T47D (cell line): ENCODE results near the gene FBXW7.

ENCODE experiments used
- DNase-seq, 2 experiments: peaks; one replicate each; pipeline versions ENCODE4 v3.0.0 to v3.0.0-alpha.2; 2011 to 2012; ENCODE audit warnings: low read depth in 1 of 2, low spot score in 1 of 2
- JUND ChIP-seq: IDR thresholded peaks from 2 replicates; pipeline ENCODE4 v1.6.1; 2012; ENCODE audit warnings: low read depth
- in situ Hi-C: cut with HindIII; loops from 2 replicates; pipeline ENCODE4 v1.10.0; 2016; ENCODE audit warnings: low sequenced_read_pairs, low pct_unique_long_range_greater_than_20kb

The FBXW7 gene, protein sequence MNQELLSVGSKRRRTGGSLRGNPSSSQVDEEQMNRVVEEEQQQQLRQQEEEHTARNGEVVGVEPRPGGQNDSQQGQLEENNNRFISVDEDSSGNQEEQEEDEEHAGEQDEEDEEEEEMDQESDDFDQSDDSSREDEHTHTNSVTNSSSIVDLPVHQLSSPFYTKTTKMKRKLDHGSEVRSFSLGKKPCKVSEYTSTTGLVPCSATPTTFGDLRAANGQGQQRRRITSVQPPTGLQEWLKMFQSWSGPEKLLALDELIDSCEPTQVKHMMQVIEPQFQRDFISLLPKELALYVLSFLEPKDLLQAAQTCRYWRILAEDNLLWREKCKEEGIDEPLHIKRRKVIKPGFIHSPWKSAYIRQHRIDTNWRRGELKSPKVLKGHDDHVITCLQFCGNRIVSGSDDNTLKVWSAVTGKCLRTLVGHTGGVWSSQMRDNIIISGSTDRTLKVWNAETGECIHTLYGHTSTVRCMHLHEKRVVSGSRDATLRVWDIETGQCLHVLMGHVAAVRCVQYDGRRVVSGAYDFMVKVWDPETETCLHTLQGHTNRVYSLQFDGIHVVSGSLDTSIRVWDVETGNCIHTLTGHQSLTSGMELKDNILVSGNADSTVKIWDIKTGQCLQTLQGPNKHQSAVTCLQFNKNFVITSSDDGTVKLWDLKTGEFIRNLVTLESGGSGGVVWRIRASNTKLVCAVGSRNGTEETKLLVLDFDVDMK

GRCh38 chr4:152535903-152536544, at the start of gene FBXW7:
TSS of gene FBXW7 (minus strand) at chr4:152536092. CDS start at chr4:152411803, 124,289 bp downstream.
- peak; percentile 93 to 98 for DNase-seq
- in situ Hi-C loops = no loop called here
- no peak for TF ChIP-seq JUND

- no peak for DNase-seq
- no peak for TF ChIP-seq JUND
- in situ Hi-C loops = no loop called here
These were observed 49.1 kb upstream of the FBXW7 start for GRCh38 chr4:152585023-152585441.

DNA sequence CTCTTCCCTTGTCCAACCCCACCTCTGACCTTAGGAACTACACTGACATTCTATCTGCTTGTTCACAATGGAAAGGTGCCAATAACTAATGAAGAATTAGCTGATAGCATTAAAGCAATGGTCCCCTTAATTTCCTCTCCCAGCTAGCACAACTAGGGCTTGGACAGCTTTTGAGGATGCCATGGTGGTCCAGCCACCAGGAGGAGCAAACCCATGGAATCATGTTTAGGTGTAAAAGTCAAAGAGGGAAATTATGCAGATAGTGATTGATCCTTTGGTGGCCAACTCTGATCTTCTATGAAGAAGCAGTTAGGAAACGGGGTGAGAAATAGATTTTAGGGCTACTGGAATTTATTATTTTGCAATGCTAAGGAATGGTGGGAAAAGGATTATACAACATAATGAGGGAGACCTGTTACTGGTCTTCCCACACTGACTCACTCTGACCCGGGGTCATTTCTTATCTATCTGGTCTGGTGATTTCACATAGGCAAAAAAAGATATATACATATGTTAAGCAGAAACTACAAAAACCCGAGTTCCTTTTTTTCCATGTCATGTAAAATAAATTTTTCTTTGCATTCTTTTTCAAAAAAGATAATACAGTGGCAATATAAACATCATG, 45.8 kb upstream of the FBXW7 start:
- no peak for DNase-seq
- in situ Hi-C loops = no loop called here
- no peak for TF ChIP-seq JUND

DNA sequence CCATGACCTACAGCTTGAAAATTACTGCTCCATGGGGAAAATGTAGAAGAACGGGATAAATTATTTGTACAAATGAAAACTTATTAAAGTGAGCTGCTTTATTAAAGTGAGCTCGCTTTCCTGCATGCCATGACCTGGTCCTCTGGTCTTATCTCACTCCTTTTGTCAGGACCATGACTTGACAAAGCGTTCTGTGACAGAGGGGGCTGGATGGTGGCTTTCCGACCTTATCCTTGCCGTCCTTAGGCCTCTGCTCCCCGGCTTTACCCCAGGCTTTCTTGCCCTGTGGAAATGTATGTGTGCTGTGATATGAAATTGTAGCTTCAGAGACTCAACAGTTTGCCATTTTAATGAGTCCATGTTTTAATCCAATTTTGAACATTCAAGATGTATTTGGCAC, 44.0 kb upstream of the FBXW7 start:
- in situ Hi-C loops = no loop called here
- DNase-seq = no peak
- TF ChIP-seq JUND = no peak

DNA sequence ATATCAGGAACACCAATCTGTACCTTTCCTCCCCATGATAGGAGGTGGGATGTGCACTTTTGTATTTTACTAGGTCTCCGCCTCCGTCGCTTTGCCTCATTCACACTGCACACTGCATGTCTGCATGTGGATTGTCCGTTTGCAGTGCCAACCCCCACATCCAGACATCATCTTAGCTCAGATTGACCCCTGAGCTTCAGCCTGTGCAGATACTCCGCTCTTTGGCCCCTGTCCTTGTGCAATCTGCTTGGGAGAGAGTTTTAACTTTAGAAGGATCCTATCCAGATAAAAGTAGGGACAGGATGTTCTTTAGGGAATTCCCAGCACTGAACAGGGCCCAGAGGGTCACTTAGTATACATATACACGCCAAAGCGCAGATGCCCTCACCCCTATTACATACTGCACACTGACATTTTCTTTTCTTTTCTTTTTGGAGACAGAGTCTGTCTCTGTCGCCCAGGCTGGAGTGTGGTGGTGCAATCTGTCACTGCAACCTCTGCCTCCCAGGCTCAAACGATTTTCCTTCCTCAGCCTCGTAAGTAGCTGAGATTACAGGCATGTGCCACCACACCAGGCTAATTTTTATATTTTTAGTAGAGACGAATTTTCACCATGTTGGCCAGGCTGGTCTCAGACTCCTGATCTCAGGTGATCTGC, 43.3 kb upstream of the FBXW7 start:
- TF ChIP-seq JUND = no peak
- DNase-seq = no peak
- in situ Hi-C loops = no loop called here

GRCh38 chr4:152578670-152579069, 42.8 kb upstream of the FBXW7 start:
- in situ Hi-C loops = no loop called here
- TF ChIP-seq JUND = no peak
- DNase-seq = no peak

DNA sequence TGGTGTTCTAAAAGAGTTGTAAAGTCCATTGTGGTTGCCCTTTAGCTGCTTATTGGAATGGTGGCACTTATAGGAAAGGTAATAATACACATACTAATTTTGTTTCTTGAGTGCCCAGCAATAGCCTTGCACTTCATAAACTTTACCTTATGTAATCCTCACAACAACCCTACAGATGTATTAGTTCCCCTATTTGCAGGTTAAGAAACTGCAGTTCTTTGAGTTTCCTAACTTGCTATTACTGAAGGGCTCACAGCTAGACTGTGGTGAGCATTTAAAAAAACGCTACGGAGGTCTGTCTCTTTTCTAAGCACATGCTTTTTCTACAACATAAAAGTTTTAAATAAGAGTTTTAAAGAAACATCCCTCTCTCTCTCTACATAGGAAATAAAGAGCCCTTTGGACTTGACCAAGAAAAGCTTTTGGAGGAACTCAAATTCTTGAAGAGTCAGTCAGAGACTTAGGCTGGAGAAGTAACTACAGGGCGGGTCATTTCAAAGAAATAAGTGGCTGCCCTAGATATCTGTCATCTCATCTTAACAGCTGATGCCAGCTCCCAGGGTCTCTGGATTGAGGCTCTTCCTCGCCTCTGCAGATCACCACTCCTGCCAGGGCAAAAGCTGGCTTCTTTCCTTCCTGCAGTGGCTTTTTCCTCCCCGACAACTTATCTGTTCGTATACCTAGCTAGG, 42.0 kb upstream of the FBXW7 start:
- in situ Hi-C loops = no loop called here
- DNase-seq = no peak
- TF ChIP-seq JUND = no peak

DNA sequence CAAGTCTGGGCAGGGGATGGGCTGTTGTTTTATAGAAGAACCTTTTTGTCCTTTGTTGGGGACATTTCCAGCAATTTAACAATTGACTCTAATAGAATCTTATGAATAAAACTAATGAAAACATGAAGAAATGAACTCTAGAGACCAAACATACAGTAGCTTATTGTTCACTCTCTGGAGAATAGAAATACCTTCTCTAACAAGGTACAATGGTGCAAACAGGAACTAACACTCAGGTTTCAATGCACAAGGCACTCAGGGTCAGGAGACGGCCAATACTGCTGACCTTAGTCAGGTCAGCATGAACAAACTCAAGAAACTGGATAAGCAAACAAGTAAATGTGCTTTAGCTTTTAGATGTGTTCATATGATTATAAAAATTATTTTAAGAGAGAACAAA, 39.6 kb upstream of the FBXW7 start:
- DNase-seq = peak in 1 of 2 experiments; percentile 49
- in situ Hi-C loops = no loop called here
- no peak for TF ChIP-seq JUND

GRCh38 chr4:152573861-152574260, 38.0 kb upstream of the FBXW7 start:
- TF ChIP-seq JUND = no peak
- DNase-seq = no peak
- in situ Hi-C loops = no loop called here

DNA sequence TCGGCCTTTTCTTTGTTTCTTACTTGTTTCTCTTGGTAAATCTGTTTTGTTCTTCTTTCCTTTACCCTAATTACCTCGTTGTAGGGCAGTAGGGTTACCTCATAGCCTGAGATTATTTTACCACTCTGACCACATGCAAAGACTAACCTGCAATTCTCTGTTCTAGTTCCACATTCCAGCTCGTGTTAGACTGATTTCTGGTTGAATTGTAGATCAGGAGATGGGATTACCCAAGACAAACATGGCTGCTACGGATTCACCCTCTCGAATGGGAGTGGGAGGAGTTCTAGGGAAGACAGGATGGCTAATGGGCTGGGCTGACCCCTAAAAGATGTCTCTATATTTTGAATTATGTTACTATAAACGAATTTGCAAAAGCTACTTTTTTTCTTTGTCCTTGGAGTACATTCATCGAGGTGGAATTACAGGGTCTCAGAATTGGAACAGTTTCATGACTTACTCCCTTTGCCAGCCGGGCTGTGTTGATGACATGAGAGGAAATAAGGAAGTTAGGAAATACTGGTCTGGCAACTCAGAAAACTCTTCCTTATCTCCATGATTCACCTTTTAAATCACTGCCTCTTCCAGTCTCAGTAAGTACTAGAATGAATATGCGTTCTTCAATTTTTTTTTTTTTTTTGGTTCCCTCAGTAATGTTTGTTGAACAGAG, 36.7 kb upstream of the FBXW7 start:
- no peak for DNase-seq
- no peak for TF ChIP-seq JUND
- in situ Hi-C loops = no loop called here

- no peak for DNase-seq
- in situ Hi-C loops = no loop called here
- TF ChIP-seq JUND = no peak
These were observed 35.9 kb upstream of the FBXW7 start for GRCh38 chr4:152571770-152572169.
